Stimulated activated CD4-positive, alpha-beta T cell treated with anti-CD3 and anti-CD28 coated beads, Interleukin-4, amount 100 ng/mL, for 1 hour (primary cell): ENCODE data around the gene YDJC.
"Not testable (repeated sequence)": the region's sequence is repeated elsewhere in the genome, so short reads cannot be mapped to it uniquely, and the experiment has no call there.

Experiments used
- DNase-seq: peaks from one replicate; pipeline ENCODE4 v3.0.0-alpha.2; 2020

The YDJC gene

DNA sequence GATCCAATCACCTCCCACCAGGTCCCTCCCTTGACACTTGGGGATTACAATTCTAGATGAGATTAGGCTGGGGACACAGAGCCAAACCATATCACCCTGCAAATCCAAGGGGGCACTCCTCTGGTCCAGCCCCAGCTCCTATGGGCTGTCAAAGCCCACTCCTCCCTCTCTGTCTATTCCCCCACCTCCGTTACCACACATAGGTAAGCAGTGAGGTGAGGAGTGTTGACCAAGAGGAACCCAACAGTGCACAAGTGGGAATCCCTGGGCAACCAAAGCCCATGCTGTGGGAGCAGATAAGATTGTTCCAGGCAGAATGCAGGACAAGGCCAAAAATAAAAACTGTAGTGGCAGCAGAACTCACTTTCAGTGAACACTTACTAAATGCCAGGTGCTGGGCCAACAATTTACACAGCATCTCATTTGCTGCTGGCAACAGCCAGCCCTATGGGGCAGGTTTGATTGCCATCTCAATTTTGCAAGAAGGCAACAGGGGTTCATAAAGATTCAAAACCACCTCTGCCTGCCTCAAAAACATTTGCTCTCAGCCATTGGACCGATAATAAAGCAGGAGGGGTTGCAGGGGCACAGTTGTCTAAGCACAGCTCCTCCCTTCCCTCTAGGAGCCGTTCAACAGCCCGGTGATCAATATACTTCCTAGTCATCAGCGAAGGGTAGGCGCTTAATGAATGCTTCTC is 21.1 kb upstream of the YDJC start:
- DNase-seq: no peak

GRCh38 chr22:21650280-21650679 is 20.5 kb upstream of the YDJC start:
- no peak for DNase-seq

- DNase-seq: peak; percentile 72
Measured at GRCh38 chr22:21646608-21647590, 17.1 kb upstream of the YDJC start.

DNA sequence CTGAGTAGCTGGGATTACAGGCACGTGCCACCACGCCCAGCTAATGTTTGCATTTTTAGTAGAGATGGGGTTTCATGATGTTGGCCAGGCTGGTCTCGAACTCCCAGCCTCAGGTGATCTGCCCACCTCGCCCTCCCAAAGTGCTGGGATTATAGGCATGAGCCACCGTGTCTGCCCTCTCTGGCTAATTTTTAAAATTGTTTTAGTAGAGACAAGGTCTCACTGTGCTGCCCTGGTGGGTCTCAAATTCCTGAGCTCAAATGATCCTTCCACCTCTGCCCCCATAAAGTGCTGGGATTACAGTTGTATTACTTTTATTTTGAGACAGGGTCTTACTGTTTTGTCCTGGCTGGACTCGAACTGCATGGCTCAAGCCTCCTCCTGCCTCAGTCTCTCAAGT is 15.7 kb upstream of the YDJC start:
- not testable (repeated sequence) for DNase-seq

GRCh38 chr22:21643533-21644357 is 13.9 kb upstream of the YDJC start:
- DNase-seq: no peak

GRCh38 chr22:21642584-21643448 is 13.0 kb upstream of the YDJC start:
- DNase-seq: peak; percentile 66

DNA sequence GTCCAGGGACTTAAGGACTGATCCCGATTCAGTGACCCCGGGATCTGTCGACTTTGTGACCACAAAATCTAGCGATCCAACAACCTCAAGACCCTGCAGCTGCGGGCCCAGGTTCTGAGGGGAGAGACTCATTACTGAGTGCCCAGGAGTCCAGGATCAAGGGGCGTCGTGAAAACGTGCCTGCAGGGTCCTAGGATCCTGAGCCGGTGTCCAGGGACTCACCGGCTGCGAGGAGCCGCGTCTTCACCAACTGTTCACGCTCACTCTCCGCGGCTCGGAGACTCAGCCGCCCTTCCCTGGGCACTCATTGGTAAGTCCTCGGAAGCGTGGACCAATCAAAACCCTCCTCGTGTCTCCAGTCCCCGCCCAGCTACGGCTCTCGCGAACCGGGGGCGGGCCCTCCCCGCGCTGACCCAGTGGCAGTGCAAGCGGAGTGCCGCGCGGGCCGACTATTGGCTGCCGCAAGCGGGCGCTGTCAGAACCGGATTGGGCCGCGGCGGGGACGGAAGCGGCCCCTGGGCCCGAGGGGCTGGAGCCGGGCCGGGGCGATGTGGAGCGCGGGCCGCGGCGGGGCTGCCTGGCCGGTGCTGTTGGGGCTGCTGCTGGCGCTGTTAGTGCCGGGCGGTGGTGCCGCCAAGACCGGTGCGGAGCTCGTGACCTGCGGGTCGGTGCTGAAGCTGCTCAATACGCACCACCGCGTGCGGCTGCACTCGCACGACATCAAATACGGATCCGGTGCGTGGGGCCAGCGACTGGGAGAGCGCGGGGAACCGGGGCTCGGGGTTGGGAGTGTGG is 12.2 kb upstream of the YDJC start, which contains the start of gene SDF2L1:
TSS of gene SDF2L1 (plus strand) at position 514 of the 795 bp plus-strand sequence. CDS start at position 549, 35 bp downstream.
- peak; percentile 98 for DNase-seq

DNA sequence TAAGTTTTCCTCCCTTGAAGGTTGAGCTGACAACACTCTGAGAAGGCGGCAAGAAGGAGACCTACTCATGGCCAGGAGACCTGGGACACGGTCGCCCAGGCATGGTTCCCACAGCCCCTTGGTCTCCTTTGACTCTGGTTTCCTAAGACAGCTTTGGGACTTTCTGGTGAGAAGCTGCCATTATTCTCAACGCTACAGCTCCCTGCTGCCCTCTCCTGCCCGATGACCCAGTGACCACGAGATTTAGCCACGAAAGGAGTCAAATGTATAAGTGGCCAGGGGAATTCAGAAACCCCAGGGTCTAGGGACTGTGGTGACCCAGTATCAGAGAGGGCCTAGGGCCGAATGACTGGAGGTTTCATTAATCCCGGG is 11.6 kb upstream of the YDJC start:
- no peak for DNase-seq

- DNase-seq: no peak
Measured at GRCh38 chr22:21640810-21641209, 11.0 kb upstream of the YDJC start.

GRCh38 chr22:21639359-21639758 is 9.5 kb upstream of the YDJC start:
- DNase-seq: no peak

- not testable (repeated sequence) for DNase-seq
Measured at GRCh38 chr22:21637450-21637849, 7.6 kb upstream of the YDJC start.

GRCh38 chr22:21636629-21637218 is 6.9 kb upstream of the YDJC start:
- no peak for DNase-seq

DNA sequence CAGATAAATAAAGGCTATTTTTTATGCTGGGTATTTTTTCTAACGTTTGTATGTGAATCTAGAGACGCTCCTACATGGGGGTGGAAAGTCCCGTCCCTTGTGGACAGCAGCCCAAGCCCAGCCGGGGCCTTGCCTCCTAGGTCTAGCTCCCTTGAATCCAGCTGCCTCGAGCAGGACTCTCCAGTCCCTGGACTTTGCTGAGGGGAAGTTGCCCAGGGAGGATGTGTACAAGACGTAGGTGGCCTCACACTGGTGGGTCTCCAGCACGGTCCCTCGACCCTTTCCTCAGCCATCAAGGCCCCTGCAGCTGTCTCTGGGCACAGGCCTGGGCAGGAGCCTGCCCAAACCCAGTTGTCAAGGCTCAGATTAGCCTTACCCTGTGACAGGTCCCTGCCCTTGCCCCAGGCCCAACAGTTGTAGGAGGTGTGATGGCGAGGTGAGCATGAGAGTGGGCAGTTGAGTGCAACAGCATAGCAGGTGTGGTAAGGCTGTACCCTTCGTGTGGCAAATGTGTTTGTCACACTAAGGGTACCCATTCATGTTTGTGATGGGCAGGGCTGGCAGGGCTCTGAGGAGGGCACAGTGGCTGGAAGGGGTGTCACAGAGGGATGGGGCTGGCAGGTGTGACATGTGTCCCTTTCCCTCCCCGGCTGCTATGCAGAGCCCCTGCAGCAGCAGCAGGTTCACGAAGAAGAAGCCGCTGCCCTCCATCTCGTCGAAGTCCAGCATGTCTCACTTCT is 6.1 kb upstream of the YDJC start:
- DNase-seq: no peak

DNA sequence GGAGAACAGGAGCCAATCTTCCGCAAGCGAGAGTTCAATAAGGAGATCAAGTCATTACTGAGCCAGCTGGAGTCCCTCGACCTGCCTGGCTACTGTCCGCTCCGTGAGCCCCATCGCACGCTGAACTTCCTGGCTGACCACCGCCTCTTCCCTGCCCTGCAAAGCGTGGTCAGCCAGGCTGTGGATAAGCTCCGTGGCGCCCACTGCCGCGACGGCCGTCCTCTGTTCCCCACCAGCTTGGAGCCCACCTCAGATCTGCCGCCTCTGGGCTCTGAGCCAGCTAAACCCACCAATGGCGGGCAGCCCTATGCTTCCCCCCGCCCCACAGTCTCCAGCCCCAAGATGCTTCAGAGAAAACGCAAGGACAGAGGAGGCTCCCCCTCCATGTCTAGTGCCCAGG is 5.0 kb upstream of the YDJC start:
- no peak for DNase-seq

- DNase-seq: no peak
Measured at GRCh38 chr22:21634081-21634480, 4.3 kb upstream of the YDJC start.

DNA sequence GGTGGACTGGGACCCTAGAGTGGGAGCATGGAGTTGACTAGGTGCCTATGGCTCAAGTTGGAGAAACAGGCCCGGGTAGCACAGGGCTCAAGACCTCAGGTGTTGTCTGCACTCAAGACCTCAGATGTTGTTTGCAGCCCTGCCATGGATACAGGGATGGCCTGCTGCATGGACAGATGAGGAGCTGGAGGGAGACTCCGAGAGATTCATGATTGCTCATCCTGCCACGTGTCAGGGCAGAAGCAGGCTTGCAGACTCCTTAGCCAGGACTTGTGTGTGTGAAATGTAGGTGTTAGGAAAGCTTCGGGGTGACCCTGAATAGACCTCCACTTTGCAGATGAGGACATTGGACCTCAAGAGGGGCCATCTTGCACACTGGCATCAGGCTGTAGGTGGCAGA is 3.7 kb upstream of the YDJC start:
- DNase-seq: no peak

- no peak for DNase-seq
Measured at GRCh38 chr22:21632931-21633330, 3.1 kb upstream of the YDJC start.

DNA sequence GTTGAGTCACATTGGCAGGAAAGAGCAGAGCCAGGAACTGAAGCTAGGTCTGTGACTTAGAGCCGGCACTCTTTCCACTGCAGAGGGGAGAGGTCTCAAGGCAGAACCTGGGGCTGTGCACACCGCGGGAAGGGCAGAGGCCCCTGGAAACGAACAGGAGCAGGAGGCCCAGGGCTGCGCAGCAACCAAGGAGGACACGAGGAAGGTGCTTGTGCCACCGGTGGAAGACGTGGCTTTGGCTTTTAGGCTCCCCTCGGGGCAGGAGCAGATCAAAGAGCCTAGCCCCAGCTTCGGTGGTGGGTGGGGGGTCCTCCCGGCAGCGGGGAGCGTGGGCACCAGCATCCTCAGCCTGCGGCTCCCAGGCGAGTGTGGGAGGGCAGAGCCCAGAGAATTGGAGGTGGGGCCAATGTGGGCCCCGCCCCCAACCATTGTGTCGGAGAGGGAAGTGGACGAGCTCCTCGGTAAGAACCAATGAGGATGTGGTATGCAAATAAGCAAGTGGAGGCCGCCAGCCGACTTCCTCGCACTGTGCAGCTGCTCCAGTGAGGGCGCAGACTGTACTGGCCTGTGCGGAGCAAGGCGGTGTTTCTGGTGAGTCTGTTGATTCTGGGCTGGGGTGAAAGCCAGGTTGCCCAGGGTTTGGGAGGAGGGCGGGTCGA is 2.5 kb upstream of the YDJC start, which contains the start of gene CCDC116:
TSS of gene CCDC116 (plus strand) at position 524 of the 659 bp plus-strand sequence. CDS start 422 bp downstream, outside the sequence.
- peak; percentile 54 for DNase-seq

DNA sequence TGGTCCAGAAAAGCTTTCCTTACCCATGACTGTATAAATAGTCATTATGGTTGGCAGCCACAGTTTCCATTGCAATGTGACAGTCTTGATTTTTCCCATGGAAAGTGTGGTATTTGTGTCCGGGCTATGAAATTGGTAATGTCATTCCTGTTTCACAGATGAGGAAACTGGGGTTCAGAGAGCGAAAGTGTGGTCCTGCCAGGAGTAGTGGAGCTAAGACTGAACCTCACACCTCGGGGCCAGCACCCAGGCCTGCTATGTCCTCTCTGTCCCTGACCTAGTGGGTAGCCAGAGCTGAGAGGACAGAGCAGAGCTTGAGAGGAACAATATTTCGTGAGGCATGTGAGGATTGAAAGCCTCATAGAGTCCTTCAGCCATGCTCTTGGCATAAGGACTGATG is 1.2 kb upstream of the YDJC start:
- DNase-seq: no peak
